ENCODE data around the gene NLGN1.

Gene NLGN1

DNA sequence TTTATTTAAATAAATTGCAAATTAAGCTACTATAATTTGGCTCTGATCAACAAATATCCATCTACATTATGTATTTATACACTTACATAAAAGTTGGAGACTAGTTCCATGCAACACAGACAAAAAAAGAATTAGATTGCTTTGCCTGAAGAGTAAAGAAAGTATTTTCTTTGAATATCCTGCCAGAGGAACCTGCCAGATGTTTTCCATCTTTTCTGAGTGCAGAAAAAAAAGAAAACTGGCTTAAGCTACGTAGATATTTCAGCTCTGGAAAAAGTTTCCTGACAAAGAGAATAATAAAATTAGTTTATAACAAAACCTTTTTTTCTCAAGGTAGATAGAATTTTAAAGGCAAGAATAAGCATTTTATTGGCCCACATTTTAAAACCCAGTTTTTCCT lies 854.1 kb downstream of the NLGN1 start:
- TF ChIP-seq REST (IDR thresholded peaks at IDR 0.05; ENCODE audit: insufficient read depth in 1 of 2, low read depth in 2 of 2, low read length in 2 of 2), result no peak
- no peak for TF ChIP-seq TAF1 (IDR thresholded peaks at IDR 0.05; ENCODE audit: borderline replicate concordance, insufficient read depth, low read length)
- no peak for TF ChIP-seq FOXP2 (optimal IDR thresholded peaks at IDR 0.05; ENCODE audit: borderline replicate concordance, extremely low read depth, extremely low read length, insufficient read depth)
- no peak for TF ChIP-seq SIN3A (IDR thresholded peaks at IDR 0.05; ENCODE audit: borderline replicate concordance, insufficient read depth, low read length)
- no peak for TF ChIP-seq POLR2AphosphoS5 (IDR thresholded peaks at IDR 0.05; ENCODE audit: low read depth, low read length)

- no peak for TF ChIP-seq REST (IDR thresholded peaks at IDR 0.05; ENCODE audit: insufficient read depth in 1 of 2, low read depth in 2 of 2, low read length in 2 of 2)
- TF ChIP-seq SIN3A (IDR thresholded peaks at IDR 0.05; ENCODE audit: borderline replicate concordance, insufficient read depth, low read length), result no peak
- TF ChIP-seq TAF1 (IDR thresholded peaks at IDR 0.05; ENCODE audit: borderline replicate concordance, insufficient read depth, low read length), result no peak
- TF ChIP-seq POLR2AphosphoS5 (IDR thresholded peaks at IDR 0.05; ENCODE audit: low read depth, low read length), result no peak
- TF ChIP-seq FOXP2 (optimal IDR thresholded peaks at IDR 0.05; ENCODE audit: borderline replicate concordance, extremely low read depth, extremely low read length, insufficient read depth), result no peak
Observed at GRCh38 chr3:174253196-174253823, 855.8 kb downstream of the NLGN1 start.

GRCh38 chr3:174253940-174254339 lies 856.4 kb downstream of the NLGN1 start:
- no peak for TF ChIP-seq POLR2AphosphoS5 (IDR thresholded peaks at IDR 0.05; ENCODE audit: low read depth, low read length)
- no peak for TF ChIP-seq SIN3A (IDR thresholded peaks at IDR 0.05; ENCODE audit: borderline replicate concordance, insufficient read depth, low read length)
- TF ChIP-seq REST (IDR thresholded peaks at IDR 0.05; ENCODE audit: insufficient read depth in 1 of 2, low read depth in 2 of 2, low read length in 2 of 2), result no peak
- no peak for TF ChIP-seq TAF1 (IDR thresholded peaks at IDR 0.05; ENCODE audit: borderline replicate concordance, insufficient read depth, low read length)
- no peak for TF ChIP-seq FOXP2 (optimal IDR thresholded peaks at IDR 0.05; ENCODE audit: borderline replicate concordance, extremely low read depth, extremely low read length, insufficient read depth)

DNA sequence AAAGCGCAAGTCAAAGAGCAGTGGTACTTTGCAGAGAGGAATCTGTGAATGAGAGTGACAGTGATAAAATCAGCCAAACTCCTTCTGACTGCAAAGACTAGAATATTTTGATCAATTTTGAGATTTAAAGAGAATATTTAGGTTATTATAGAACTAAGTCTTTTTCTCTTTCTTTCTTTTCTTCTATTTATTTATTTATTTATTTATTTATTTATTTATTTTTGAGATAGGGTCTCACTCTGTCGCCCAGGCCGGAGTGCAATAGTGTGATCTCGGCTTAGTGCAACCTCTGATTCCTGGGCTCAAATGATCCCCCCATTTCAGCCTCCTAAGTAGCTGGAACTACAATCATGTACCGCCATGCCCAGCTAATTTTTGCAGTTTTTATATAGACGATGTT lies 857.9 kb downstream of the NLGN1 start:
- TF ChIP-seq REST (IDR thresholded peaks at IDR 0.05; ENCODE audit: insufficient read depth in 1 of 2, low read depth in 2 of 2, low read length in 2 of 2) (no peak), POLR2AphosphoS5 (IDR thresholded peaks at IDR 0.05; ENCODE audit: low read depth, low read length) (no peak), SIN3A (IDR thresholded peaks at IDR 0.05; ENCODE audit: borderline replicate concordance, insufficient read depth, low read length) (no peak), FOXP2 (optimal IDR thresholded peaks at IDR 0.05; ENCODE audit: borderline replicate concordance, extremely low read depth, extremely low read length, insufficient read depth) (no peak), TAF1 (IDR thresholded peaks at IDR 0.05; ENCODE audit: borderline replicate concordance, insufficient read depth, low read length) (no peak)
